ENCODE results near the gene FAM184A.

Gene FAM184A

DNA sequence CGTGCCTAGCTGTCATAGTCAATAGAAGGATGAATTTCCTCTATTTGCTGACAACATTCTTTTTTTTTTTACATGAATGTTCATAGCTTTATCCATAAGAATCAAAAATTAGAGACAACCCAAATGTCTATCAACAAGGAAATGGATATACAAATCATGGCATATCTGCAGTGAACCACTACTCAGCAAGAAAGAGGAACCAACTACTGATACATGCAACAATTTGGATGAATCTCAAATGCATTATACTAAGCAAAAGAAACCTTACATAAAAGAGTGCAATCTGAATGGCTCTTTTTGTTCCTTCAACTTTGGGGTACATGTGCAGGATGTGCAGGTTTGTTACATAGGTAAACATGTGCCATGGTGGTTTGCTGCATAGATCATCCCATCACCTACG is 125.8 kb downstream of the FAM184A start:
- no peak for DNase-seq

DNA sequence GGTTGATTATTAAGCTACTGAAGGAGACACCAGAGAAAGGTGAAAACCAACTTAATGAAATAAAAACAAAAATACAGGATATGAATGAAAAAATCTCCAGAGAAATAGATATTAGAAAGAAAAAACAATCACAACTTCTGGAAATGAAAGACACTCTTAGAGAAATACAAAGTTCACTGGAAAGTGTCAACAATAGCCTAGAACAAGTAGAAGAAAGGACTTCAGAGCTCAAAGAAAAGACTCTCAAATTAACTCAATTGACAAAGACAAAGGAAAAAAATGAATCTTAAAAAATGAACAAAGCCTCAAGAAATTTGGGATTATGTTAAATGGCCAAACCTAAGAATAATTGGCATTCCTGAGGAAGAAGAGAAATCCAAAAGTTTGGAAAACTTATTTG is 133.2 kb downstream of the FAM184A start:
- no peak for DNase-seq

DNA sequence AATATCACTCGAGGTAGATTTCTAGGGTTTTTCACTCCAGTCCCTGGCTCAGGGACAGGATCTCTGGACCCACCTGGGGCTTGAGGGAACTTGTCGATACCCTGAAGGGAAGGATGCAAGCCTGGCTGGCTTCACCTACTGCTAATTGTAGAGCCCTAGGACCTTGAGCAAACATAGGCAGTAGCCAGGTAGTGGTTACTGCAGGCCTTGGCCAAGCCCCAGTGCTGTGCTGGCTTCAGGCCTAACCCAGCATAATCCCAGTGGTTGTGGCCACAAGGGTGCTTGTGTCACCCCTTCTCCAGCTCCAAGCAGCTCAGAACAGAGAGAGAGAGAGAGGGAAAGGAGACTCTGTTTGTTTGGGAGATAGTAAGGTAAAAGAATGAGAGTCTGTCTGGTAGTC is 137.7 kb downstream of the FAM184A start:
- no peak for DNase-seq

DNA sequence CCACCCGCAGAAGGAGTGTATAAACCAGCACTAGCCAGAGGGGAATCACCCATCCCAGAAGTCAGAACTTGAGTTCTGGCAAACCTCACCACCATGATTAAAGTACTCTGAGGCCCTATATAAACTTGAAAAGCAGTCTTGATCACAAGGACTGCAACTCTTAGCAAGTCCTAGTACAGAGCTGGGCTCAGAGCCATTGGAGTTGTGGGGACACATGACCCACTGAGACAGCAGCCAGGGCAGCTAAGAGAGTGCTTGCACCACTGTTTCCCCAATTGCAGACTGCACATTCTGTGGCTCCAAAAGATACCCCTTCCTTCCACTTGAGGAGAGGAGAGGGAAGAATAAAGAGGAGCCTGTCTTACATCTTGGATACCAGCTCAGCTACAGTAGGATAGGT is 138.8 kb downstream of the FAM184A start:
- no peak for DNase-seq

DNA sequence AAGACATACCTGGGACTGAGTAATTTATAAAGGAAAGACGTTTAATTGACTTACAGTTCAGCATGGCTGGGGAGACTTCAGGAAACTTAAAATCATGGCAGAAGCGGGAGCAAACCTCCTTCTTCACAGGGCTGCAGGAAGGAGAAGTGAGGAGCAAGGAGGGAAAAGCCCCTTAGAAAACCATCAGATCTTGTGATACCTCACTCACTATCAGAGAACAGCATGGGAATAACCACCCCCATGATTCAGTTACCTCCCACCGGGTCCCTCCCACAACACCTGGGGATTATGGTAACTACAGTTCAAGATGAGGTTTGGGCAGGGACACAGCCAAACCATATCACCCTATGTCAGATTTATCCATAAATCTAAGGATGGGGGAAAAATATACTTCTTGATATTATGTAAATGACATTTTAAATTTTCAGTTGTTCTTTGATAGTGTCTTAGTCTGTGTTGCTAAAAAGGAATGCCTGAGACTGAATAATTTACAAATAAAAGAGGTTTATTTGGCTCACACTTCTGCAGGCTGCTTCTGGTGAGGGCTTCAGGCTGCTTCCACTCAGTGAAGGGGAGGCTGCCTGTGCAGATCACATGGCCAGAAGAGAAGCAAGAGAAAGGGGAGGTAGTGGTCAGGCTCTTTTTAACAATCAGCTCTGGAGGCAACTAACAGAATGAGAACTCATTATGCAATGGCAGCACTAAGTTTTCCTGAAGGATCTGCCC is 142.3 kb downstream of the FAM184A start:
- no peak for DNase-seq

DNA sequence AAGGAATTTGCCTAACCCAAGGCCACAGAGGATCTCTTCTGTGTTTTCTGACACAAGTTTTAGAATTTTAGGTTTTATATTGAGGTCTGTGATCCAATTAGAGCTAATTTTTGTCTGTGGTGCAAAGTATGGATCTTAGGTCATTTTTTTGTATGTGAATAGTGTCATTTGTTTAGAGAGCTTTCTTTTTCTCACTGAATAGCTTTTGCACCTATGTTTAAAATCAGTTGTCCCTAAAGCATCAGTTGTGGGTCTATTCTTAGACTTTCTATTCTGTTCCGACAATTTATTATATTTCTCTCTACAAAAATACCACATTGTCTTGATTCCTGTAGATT is 143.2 kb downstream of the FAM184A start:
- no peak for DNase-seq

DNA sequence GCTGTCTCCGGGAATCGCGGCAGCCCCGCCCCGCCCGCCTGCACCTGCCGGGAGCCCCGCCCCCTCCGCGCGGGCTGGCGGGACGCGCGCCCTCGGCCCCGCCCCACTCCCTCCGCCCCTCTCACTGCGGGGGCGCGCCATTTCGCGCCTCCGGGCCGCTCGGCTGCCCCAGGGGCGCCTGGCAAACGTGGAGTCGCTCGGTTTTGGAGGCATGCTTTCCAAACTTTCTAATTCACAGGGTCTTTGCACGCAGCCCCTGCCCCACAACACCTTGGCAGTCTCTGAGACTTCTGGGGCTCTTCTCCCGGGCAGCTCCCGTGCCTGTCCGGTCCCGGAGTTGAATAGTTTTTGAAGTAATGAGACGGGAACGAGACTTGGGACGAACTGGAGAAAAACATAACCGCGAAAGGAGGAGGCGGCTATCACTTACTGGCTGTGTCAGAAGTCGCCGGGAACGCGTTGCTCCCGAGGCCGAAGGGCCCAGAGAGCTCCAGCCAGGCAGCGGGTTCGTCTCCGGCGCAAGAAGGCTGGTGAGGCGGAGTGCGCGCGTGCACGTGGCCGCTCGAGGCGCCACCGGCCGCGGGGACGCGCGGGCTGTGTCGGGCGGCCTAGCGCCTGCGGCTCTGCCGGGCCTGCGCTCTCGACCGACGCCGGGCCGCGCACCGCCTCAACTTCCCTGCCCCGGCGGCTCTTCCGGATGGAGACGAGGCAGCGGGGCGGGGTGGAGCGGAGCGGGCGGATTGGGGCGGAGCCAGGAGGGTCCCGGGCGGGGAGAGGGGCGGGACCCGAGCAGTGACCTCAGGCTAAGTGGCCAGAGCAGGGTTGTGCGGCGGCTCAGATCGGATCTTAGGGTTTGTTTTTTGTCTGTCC is 143.8 kb downstream of the FAM184A start, which contains the start of gene MCM9:
MCM9 (minus strand) TSS at position 699 of the 870 bp plus-strand sequence. CDS start 3,436 bp downstream, outside the sequence.
- peak; percentile 96 for DNase-seq

DNA sequence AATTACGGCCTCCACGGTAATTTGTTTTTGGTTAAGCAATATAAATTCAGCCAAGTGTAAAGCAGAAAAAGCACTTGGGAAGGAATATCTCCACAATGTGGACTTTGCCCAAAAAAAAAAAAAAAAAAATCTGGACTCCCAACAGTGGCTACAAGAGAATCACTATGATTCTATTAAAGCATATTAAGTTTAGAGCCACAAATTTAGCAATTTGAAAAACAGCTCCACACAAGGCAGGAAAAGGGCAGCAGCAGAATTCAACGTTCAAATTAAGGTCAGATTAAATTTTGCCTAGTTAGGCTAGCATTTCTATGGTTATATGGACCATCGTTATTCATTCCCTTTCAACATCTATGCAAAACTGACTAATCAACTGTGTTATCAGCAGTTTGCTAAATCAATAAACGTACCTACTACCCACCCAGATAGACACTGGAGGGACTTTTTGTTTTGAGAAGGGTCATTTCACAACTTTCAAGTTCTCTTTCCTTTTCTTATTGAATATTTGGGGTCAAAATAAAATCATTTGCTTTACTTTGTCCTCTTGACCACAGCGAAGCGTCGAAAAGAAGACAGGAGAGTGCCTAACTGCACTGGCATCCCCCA is 144.5 kb downstream of the FAM184A start:
- DNase-seq = no peak

DNA sequence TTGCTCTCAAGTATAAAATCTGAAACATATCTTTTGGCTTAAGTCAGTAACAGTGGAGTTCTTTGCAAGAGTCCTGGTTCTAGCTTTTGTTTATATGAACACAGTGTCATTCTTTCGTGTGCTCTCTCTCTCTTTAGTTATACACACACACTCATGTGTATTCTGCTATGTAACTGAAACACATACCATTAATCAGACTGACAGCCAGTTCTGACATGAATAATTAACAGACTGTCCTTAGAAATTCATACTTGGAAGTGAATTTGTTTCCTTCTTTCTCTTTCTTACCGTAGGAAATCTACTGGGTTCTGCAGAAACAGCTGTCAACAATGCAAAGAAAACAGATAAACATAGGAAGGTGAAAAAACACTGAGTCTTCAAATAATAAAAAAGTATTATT is 146.0 kb downstream of the FAM184A start:
- DNase-seq = peak; percentile 66

DNA sequence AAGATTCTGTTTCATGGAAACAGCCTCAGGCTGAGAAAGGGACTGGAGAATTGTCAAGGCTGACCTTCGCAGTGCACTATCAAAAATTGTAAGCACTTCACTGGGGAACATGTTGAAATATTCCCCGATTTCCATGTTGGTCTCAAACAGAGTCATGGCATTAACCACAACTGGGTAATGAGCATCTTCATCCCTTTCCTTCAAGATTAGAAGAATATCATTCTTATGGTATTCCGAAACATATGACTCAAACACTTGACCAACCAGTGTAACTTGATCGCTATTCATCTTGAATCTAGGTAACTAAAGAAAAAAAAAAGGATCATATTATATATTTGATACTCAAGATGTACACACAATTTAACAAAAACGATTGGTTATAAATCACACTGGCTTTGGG is 147.0 kb downstream of the FAM184A start:
- DNase-seq = no peak

DNA sequence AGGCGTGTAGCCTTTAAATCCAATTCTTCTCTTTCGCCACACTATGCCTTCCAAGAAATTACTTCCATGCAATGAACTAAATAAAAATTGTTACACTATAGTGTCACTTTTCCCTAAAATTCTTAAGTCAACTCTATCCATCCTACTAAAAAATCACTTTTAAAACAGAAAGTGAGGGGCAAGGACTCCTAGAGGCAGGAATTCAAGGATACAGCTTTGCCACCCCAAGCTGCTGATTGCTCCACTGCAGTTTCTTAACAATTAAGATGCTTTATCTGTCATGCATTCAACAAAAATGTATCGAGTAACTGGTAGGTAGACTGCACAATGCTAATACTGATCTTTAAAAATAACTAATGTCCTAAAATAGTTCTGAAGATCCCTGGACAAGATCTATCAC is 147.8 kb downstream of the FAM184A start:
- DNase-seq = no peak

DNA sequence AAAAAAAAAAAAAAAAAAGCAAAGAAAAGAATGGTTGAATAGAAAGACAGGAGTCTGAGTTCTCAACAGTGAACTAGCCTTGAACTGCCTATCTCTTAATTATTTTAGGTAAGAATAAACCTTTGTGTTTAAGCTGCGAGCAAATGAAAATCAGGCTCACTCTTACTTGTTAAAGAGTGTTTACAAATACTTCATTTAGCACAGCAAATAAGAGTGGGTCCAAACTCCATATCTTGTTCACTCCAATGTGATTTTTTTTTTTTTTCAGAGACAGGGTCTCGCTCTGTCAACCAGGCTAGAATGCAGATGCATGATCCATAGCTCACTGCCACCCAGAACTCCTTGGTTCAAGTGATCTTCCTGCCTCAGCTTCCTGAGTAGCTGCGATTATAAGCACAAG is 155.4 kb downstream of the FAM184A start:
- DNase-seq = no peak

DNA sequence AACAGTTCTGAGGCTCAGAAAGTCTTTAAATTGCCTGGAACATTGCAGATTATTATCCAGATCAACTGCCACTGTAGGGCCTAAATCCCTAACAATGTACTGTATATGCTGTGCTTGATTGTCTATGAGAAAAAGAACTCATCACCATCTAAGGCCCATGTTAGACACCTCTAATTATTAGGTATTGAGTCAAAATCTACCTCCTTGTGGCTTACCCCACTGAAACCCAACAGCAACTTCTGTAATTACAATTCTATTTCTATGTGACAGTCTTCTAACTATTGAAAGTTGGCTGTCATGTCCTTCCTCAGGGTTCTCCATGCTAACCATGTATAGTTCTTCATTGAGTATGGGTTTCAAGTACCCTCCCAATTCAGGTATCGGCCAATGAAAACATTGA is 157.4 kb downstream of the FAM184A start:
- no peak for DNase-seq

DNA sequence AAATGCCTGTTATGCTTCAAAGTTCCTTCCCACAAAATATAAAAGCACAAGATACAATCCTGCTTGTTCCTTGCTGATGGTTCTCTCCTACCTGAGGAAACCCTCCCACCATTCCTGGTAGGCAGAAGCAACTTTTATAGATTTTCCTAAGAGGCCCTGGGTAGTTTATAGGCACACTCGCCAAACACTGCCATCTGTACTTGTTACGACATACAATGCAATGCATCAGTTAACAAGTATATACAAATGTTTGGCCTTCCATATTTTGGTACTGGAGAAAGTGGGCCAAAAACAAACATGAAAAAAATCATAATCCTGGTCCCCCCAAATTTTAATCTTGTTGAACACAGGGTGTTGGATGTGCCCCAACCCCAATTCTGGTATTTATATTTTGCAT is 160.1 kb downstream of the FAM184A start:
- DNase-seq = no peak

DNA sequence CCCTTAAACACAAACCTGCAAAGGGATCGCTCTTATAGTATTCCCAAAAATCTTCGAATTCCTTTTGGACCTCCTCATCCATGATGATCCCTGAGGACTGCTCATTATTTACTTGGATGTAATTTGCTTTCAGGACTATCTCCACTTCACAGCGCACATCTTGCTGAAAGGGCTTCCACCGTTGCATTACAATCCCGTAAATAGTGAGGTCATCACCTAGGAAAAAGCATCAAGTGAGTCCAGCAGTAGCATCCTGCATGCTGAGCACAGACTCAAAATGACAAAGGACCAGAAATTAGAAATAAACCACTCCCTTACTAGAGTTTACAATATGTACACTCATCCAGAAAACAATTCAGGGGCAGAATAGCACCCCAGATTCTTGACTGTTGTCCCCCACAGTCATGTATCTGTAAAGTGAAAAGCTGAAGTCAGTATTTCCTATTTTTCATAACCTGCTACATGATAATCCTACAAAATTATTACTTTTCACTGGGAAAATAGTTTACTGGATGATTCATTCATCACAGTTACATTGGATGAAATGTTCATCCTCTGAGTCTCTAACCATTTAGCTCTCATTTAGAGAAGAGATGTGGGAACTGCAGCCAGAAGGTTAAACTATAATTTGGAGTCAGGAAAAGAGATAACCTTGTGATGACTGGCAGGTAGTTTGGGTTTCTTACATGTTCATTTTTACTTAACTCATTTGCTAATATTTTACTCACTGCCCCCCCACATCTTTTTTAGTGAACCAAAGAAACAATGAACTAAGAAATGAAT is 160.7 kb downstream of the FAM184A start:
- no peak for DNase-seq

DNA sequence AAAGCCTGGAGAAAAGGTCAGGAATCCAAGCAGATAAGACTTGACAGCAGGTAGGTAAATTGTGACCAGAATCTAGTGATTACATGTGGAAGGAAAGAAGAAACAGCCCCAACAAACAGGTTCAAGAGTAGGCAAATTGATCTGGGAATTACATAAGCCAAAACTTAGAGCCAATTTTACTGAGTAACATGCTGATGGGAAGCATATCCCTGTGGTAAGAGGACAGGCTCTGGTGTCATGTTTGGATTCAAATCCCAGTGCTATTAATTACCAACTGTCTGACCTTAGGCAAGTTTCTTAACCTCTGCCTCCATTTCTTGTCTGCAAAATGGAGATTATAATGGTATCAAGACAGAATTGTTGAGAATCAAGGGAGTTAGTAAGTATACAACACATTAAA is 163.9 kb downstream of the FAM184A start:
- DNase-seq = no peak

DNA sequence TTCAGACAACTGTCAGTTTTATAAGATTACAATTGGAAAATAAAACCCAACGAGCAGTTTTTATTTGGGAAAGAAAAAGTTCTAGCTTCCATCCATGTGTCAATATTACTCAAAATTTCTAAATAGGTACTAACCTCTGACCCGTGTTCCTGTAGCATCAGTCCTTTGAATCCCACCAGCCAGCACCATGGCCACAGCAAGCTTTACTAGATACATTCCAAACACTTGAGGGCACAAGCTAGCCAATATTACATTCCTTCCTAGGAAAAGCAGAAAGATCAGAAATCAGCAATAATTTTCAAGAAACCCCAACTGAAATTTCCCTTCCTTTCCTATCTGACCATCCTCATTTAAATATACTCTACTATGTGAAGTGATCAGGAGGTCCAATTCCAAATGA is 165.3 kb downstream of the FAM184A start:
- no peak for DNase-seq

DNA sequence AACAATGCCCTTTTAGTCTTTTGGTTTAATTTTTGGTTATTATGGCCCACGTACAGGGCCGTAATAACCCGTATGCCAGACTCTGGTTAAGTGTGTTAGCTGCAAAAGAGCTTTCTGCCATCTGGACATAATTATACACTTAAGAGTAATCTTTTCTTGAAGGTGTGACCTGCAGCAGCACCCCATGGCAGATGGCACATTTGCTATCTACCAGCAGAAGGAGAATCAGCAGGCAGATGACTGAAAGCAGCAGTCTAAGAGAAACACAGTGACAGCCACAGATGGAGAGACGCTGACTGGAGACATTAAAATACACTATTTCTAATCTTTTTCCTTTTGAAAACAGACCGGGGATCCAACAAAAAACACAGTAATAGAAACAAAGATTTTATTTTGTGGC is 165.8 kb downstream of the FAM184A start:
- no peak for DNase-seq

Data from DMS53 (cell line).